ENCODE results near the gene KCNJ6.
A peak's percentile ranks its signal among the peaks of the same experiment; 100 is the strongest.
"Not testable (repeated sequence)": the region's sequence is repeated elsewhere in the genome, so short reads cannot be mapped to it uniquely, and the experiment has no call there.

Gene KCNJ6

DNA sequence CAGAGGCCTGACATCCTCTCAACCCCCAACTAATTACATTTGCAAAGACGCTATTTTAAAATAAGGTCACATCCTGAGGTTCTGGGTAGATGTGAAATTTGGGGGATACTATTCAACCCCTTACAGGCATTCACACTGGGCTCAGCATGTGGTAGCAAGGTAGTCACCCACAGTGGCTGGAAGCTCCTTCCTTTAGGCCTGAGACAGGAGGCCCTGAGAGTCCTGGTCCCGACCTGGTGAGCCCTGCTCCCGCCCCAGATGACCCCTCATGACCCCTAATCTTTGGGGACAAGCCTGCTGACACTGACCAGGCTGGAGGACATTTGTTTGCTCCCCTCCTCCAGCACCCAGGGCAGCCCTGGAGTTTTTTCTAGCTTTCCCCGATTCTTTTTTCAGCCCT is 323.8 kb downstream of the KCNJ6 start:
- DNase-seq, result no peak

DNA sequence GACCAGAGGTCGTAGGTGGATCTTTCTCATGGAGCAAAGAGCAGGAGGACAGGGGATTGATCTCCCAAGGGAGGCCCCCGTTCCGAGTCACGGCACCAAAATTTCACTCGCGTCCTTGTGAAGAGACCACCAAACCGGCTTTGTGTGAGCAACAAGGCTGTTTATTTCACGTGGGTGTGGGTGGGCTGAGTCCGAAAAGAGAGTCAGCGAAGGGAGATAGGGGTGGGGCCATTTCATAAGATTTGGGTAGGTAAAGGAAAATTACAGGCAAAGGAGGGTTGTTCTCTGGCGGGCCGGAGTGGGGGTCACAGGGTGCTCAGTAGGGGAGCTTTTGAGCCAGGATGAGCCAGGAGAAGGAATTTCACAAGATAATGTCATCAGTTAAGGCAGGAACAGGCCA is 324.3 kb downstream of the KCNJ6 start:
- DNase-seq, result not testable (repeated sequence)

DNA sequence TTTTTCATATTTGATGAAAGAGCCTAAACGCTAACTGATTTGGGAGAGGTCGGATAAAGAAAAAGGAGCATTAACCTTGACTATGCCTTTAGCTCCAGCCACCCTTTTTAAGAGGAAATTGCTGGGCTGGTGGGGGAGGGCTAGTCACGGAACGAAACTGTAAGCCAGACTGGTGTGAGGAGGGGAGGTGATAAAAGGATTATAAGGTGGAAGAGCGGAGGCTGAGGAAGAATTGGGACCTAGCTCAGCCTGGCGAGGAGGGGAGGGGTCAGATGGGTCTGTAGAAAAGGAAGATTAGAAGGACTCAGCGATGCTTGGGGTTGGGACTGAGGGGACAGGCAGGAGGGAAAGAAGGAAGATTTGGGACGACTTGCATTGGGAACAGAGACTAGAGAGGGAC is 325.4 kb downstream of the KCNJ6 start:
- DNase-seq, result not testable (repeated sequence)

DNA sequence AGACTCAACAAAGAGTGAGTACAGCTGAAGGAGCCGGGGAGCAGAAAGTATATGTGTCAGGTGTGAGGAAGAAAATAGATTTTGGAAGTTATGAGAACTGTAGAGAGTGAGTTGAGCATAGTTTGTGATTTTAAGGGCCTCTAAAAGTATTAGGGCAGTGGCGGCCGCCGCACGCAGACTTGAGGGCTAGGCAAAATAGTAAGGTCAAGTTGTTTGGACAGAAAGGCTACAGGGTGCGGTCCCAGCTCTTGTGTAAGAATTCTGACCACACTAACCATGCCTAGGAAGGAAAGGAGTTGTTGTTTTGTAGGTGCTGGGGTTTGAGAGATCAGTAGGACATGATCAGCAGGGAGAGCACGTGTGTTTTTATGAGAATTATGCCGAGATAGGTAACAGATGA is 327.6 kb downstream of the KCNJ6 start:
- not testable (repeated sequence) for DNase-seq

DNA sequence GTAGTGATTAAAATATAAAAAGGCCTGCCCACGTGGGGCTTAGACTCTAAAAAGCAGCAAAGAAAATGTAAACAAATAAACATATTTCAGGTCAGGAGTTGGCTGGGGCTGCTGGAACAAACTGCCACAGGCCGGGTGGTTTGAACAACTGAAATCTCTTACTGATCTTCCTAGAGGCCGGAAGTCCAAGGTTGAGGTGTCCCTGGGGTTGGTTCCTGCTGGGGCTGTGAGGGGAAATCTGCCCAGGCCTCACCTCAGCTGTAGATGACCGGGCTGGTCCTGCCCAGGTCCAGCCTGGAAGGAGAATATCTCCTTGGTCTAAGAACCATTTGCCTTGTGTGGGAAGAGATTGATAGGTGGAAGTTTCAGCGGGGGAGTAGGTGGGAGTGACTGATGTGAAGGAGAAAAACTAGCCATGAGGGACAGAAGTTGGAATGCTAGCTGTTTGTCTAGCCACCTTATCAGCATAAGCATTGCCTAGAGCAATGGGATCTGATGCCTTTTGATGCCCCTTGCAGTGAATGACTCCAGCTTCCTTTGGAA is 328.6 kb downstream of the KCNJ6 start:
- no peak for DNase-seq

DNA sequence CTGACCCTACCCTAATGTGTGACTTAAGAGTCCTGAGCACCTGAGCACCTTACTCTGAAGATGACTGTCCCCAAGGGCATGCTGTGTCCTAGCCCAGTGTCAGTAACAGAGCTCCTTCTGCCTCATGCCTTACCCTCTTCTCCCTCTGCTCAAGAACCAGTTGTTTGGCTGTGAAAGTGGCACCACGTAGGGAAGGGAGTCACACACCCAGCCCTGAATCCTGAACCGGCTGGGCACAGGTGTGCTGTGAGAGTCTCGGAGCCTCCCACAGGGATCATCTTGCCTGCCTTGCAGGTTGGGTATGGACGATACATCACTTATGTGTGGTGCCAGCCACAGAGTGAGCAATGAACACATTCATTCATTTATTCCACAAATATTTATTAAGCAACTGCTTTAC is 329.1 kb downstream of the KCNJ6 start:
- DNase-seq, result no peak

DNA sequence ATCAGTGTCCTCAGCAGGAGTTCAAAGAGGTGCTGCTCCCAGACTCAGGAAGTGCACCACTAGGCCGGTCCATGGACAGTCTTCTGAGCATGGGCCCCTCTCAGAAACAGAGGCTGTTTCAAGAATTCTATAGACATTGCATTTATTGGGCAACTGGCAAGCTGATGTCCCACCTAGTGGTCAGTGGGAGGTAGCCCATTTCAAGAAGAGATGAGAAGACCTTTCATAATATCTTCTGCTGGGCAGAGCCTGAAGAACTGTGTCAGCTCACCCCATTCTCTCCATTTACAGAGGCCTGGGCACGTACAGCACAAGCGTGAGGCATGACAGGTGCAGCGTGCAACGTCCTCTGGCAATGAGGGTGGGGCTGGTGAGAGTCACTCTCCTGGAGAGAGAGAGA is 333.7 kb downstream of the KCNJ6 start:
- DNase-seq, result peak; percentile 4 to 47

DNA sequence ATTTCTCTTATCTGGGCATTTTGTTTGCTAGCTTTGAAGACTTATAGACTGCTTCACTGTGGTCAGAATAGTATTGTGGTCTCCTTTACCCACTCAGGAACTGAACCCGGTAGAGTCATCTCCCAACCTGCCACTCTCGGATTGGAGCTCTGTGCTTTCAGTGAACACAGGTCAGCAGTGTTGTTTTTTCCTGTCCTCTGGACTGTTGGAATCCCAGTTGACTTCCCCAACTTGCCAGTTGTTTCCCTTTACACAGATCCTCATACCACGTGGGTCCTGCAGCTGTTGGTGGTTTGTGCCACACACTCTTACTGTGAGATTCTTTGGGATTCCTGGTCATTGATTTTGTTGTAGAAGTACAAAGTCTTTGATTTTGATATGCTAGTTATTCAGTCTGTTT is 335.6 kb downstream of the KCNJ6 start:
- no peak for DNase-seq

DNA sequence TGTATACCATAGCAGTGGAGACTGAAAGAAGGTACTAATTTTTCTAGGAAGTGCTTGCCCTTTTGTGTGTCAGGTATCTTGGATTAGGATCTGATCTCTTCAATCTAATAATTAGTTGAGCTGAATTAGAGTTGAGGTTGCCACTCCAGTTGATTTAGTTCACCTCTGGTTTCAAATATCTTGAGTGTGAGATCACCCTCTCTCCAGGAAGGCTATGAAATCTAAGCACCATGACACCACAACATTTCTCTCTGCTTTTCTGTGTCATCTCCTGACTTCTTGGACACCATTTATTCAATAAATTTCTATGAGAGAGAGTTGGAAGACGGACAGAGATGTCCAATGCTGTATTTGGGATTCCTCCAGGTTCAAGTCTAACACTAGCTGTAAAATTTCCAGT is 336.9 kb downstream of the KCNJ6 start:
- no peak for DNase-seq

DNA sequence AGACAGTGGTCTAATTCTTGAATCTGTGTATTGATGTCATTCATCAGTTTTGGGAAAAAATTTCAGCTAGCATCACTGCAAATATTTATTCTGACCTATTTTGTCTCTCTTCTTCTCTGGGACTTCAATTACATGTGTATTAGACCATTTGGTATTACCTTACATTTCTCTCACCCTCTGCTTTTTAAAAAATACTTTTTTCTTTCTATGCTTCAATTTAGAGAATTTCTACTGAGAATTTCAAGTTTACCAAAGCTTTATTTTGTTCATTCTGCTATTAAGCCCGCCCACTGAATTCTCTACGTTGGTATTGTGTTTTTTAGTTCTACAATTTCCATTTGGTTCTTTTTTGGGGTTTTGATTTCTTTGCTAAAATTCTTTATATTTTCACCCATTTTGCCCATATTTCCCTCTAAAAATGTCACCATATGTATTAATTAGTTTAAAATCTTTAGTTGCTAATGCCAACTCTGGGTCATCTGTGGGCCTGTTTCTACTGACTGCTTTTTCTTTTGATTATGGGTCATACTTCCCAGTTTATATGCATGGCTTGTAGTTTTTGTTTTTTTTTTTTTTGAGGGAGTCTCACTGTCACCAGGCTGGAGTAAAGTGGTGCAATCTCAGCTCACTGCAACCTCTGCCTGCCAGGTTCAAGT is 337.7 kb downstream of the KCNJ6 start:
- no peak for DNase-seq

DNA sequence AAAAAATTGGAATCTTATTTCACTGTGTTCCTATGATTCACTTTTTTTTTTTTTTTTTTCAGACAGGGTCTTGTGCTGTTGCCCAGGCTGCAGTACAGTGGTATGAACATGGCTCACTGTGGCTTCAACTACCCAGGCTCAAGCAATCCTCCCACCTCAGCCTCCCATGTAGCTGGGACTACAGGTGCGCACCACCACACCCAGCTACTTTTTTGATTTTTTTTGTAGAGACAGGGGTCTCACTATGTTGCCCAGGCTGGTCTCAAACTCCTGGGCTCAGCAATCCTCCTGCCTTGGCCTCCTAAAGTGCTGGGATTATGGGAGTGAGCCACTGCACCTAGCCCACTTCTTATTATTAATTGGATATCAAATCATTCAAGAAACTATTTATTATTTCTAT is 339.3 kb downstream of the KCNJ6 start:
- not testable (repeated sequence) for DNase-seq

DNA sequence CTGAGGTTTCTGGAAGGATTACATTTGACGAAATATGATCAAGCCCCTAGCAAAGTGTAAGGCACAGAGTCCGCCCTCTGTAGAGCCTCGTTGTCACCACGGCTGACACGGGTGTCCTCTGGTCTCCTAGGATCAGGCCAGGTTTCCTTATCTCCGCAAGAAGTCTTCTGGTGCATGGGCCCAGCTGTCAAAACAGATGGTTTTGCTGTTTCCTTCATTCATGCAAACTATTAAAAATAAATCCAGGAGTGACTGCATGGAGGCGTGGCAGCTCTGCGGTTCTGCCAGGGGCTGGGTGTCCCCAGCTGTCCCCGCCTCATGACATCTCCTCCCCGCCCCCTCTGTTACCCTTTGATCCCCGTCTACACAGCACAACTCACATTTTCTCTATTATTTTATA is 340.7 kb downstream of the KCNJ6 start:
- no peak for DNase-seq

DNA sequence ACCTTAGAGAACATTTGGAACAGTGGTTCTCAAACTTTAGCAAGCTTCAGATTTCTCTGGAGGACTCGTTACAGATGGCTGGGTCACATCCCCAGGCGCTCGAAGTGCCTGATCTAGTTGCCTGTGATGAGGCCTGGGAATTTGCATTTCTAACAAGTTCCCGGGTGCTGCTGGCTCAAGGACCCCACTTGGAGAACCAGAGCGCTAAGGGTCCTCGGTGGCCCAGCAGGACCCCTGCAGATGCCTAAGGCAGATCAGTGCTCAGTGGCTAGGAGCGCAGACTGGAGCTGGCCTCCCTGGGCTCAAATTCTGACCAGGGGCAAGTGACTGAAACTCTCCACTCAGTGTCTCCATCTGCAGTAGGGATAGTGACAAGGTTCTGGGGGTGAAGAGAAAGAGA is 341.5 kb downstream of the KCNJ6 start:
- no peak for DNase-seq

DNA sequence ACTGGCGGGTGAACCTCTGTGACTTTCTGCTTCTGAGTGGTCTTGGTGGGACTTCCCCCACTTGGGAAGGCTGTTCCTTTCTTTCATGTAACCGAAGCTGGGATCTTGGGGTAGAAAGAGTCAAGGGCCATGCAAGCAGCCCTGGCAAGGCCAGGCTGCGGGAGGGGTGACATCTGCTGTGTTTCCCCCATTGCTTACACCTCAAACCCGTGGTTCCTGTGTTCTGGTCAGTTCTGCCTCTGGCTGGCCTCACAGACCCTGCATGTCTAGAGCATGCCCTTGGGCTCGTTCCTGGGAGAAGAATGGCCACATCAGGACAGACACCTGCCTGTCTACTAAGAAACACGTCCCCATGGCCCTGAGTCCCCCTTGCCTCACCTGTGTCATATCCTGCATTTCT is 341.9 kb downstream of the KCNJ6 start:
- DNase-seq, result no peak

DNA sequence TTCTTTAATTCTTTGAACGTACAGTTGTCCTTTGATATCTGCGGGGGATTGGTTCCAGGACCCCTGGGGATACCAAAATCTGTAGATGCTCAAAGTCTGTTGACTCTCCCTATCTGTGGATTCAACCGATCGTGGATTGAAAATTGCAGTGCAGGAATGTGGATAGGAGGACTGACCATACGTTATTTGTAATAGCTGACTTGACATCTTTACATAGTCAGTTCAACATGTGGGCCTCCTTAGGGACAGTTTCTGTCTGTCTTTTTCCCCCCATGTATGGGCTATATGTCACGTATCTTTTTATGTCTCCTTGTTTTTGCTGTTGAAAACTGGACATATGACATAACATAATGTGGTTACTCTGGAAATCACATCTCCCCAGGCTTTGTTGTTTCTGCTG is 344.8 kb downstream of the KCNJ6 start:
- no peak for DNase-seq

DNA sequence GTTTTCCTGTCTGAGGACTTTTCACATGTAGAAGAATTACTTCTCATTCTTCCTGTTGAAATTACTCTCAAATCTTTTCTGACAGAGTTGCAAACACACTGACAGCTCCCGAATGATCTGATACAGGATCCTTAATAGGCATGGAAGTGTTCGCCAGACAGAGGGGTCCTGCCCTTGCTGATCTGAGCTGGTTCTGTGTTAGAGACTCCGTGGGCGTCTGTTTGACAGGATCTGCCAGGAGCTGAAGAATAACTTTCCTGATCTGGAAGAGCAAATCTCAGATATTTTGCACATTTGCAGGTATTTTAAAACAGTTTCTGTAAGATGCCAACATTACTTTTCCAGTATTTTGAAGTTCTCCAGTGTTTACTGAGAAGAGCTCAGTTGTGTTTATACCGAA is 347.3 kb downstream of the KCNJ6 start:
- no peak for DNase-seq

DNA sequence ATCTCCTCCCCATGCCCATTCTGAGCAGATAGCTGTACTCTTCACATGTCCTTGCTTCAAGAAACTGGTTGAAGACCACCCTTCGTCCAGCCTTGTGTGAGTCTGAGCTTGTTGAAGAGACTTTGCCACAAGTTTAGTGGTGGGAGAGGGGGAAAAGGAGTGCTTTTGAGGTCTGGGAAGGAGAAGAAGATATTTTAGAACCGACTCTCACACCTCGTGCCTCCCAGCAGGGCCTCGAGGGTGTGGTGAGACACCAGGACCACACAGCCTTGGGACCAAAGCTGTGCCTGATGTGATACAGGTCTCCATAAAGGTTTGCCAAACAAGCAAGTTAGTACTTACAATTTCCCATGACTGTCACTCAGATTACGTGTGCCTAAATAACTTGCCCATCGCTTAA is 347.8 kb downstream of the KCNJ6 start:
- DNase-seq, result no peak

DNA sequence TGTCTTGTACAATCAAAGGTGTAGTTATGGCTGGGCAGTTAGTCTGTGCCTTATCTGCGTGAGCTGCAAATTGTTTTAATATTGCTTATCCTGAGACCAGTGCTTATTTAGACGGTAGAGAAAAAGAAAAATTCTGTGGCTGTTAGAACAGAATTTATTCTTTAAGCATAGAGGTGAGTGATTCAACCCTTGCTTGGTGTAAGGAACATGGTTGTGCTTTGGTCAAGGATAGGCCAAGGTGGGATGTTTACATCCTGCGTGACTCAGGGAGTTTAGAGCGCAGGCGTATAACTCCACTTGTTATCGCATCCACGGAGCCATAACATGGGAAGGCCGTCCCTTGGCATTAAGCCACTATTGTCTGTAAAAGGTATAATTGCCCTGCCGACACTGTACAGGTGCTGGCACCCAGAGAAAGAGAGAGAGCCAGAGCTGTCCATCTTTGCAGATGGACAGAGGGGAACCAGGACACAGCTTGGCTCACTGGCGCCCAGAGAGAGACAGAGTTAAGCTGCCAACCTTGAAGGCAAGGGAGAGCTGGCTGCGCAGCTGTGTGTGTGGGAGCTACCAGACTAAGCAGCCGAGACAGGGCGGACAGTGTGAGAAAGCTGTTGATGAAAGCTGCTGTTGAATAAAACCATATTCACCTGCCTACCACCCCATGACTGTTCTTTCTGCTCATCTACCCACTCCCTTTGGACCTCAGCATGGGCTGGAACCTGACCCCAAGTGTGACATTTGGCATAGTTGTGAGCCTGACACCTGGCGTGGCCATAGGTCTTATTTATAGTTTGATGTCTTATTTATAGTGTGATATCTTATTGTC is 349.3 kb downstream of the KCNJ6 start:
- no peak for DNase-seq

DNA sequence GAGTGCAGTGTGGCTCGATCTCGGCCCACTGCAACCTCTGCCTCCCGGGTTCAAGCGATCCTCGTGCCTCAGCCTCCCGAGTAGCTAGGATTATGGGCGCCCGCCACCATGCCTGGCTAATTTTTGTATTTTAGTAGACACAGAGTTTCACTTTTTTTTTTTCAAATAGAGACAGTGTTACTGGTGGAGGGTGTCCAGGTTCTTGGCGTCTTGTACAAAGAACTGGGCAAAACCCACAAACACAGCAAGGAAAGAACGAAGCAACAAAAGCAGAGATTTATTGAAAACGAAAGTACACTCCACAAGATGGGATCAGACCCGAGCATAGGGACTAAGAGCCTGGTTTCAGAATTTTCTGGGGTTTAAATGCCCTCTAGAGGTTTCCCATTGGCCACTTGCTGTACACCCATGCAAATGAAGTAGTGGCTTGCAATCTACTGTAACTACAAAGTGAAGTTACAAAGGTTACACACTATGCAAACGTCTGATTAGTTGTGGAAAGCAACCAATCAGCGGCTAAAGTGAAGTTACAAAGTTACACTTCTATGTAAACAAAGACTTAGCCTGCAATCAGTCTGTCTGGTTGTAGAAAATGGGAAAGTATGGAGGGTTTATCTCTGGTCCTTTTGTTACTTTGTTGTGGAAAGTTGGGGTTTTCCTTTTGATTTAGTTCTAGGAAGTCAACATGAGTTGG is 350.6 kb downstream of the KCNJ6 start:
- no peak for DNase-seq

DNA sequence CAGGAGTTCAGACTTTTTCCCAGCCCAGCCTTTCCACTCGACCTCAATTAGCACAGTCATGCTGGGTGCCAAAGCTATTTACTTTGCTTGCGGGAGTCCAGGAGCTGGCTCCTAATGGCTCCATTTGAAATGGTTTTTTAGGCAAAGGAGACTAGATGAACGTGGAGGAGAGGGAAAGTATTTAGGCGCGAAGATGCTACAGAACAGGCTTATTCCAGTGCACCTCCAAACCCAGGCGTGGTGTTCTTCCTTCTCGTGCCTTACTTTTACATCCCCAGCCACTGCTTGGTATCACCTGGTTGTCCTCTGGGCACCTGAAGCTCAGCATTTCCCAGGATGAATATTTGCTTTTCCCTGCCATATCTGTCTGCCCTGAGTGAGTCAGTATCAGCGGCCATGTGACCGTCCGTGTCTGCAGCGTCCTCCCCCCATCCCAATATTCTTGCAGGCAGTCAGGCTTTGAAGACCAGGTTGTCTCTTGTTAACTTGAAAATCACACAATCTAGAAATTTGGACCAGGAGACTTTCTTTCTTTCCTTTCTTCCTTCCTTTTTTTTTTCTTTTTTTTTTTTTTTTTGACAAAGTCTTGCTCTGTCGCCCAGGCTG is 351.2 kb downstream of the KCNJ6 start:
- no peak for DNase-seq

DNA sequence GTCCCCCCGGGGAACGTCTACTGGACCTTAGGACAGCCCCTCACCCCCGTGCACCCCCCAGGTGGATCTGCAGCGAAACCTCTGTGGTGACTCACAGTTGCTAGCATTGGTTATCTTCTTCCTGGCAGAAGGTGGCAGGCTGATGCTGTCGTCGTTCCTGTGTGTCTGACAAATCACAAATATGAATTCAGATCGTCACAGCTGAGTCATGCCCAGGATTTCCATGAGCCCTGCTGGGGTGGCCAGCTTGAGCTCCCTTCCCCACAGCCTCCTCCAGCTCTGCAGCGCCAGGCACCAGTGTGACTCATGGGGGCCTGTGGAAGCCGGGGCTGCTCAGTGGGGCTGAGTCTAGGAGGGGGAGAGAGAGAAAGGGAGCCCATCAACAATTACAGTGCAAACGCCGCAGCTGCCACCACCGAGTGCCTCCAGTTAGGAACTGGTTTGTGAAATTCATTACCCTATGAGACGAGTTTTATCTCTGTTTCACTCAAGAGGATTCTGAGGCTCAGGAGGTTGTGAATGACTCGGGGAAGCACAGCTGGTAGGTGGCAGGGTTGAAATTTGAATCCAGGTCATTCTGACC is 351.8 kb downstream of the KCNJ6 start:
- peak; percentile 88 to 92 for DNase-seq

DNA sequence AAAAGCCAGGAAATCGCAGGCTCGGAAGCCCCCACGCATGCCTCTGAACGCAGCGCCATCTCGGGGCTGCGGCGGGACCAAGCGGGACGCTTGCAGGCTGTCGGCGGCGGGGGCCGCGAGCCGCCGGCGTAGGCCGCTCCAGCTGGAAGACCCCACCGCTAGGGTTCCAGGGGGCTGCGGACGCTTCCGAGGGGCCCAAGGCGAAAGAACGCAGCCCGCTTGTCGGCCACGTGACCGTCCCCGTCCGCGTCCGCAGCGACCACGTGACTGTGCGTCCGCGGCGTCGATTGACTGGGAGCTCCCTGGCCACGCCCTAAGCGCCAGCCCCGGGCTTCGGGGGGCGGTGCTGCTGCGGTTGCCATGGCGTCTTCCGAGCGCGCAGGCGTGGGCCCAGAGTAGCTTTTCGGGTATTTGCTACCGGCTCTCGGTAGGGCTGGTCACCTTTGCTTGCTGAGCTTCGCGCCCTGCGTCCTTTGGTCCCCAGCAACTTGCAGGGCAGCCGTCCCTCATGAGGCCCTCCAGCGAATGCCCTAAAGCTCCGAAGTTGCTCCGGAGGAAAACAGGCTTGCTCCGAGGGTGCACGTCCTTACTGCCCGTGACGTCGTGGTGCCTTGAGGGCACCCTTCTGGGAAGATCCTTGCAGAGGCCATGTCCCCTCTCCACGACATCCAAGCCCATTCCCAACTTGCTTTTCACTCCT is 352.5 kb downstream of the KCNJ6 start:
- DNase-seq, result peak; percentile 69 to 79

Data from SW 1271 (cell line).